ENCODE results near the gene OTUD1. TPM values are rescaled to one million over a fixed set of nuclear protein-coding genes. Genes with fewer than 3 reads are reported as not detected.
"Not testable (repeated sequence)": the region's sequence is repeated elsewhere in the genome, so short reads cannot be mapped to it uniquely, and the experiment has no call there.

The OTUD1 gene
- 10 to 100 TPM; 14.3 to 19.9 (median 19.6) TPM for total RNA-seq

GRCh38 chr10:23438547-23439451 is at the start of gene OTUD1:
Gene OTUD1, plus strand, starts transcription at chr10:23439075. Its CDS starts 383 bp downstream, at chr10:23439458.
- ATAC-seq (peak; percentile 89 to 91), DNase-seq (peak; percentile 91)
- H3K27me3 Mint-ChIP-seq (ENCODE audit: low read depth) = no peaks in the 10 kb centered on the region
- peaks cover 12% of the 10 kb centered on the region for H3K36me3 Mint-ChIP-seq (ENCODE audit: insufficient read depth)
- H3K4me1 Mint-ChIP-seq (ENCODE audit: low read depth) = peaks cover 37% of the 10 kb centered on the region
- no peaks in the 10 kb centered on the region for H3K9me3 Mint-ChIP-seq
- H3K4me3 Mint-ChIP-seq = peak within 1 kb of the TSS; percentile 80

DNA sequence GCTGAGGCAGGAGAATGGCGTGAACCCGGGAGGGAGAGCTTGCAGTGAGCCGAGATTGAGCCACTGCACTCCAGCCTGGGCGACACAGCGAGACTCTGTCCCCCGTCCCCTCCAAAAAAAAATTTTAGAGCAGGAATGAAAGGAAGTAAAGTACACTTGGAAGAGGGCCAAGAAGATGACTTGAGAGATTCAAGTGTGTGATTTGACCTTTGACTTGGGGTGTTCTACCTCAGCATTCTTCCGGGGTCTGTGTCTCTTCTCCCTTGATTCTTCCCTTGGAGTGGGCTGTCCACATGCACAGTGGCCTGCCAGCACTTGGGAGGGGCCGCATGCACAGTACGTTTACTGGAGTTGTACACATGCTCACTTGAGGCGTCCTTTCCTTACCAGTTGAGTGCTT is 48.5 kb upstream of the OTUD1 start:
- not testable (repeated sequence) for DNase-seq; H3K36me3 Mint-ChIP-seq (ENCODE audit: insufficient read depth); H3K9me3 Mint-ChIP-seq; H3K4me1 Mint-ChIP-seq (ENCODE audit: low read depth); H3K4me3 Mint-ChIP-seq; ATAC-seq; H3K27me3 Mint-ChIP-seq (ENCODE audit: low read depth)

DNA sequence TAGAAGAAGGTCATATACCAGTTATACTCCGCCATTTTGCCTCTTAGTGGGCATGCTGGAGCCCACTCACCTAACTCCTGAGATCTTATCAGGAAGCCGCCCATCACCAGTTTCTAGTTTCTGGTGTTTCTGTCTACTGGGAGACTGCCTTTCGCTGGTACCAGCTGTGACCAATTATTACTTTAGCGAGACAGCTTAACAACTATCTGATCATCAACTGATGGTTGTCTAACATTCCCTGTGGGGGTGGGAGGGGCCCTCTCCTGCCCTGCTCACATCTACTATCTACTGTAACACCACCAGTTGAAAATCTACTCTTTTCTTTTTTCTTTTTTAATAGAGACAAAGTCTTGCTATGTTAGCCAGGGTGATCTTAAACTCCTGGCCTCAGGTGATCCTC is 48.1 kb upstream of the OTUD1 start:
- DNase-seq = no peak
- no peaks in the 10 kb centered on the region for H3K27me3 Mint-ChIP-seq (ENCODE audit: low read depth)
- no peak for ATAC-seq
- H3K4me3 Mint-ChIP-seq = no peak overlapping the region
- peaks cover 5% of the 10 kb centered on the region for H3K4me1 Mint-ChIP-seq (ENCODE audit: low read depth)
- no peaks in the 10 kb centered on the region for H3K9me3 Mint-ChIP-seq
- no peaks in the 10 kb centered on the region for H3K36me3 Mint-ChIP-seq (ENCODE audit: insufficient read depth)

DNA sequence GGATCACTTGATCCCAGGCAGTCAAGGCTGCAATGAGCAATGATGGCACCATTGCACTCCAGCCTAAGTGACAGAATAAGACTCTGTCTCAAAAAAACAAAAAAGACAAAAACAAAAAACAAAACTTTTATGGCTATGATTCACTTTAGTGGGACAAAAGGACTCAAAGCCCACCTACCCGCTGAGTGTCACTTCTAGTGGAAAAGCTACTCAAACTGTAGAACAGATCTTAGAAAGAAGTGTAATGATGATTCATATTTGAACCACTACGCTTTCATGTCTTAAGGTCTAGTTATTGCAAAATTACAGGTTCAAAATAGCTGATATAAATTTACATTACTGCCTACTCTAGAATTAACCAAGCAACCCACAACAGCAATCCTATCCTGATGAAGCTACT is 47.1 kb upstream of the OTUD1 start:
- Mint-ChIP-seq H3K4me1 (ENCODE audit: low read depth) (peaks cover 5% of the 10 kb centered on the region), H3K36me3 (ENCODE audit: insufficient read depth) (no peaks in the 10 kb centered on the region)
- DNase-seq = no peak

GRCh38 chr10:23395017-23395416 is 43.9 kb upstream of the OTUD1 start:
- no peak for DNase-seq

More for the DNA sequence above, 47.1 kb upstream of the OTUD1 start:
- Mint-ChIP-seq H3K4me3 (no peak overlapping the region), H3K9me3 (no peaks in the 10 kb centered on the region), H3K27me3 (ENCODE audit: low read depth) (no peaks in the 10 kb centered on the region)
- peak; percentile 55 to 81 for ATAC-seq

GRCh38 chr10:23396695-23397094 is 42.2 kb upstream of the OTUD1 start:
- Mint-ChIP-seq H3K27me3 (ENCODE audit: low read depth) (no peaks in the 10 kb centered on the region), H3K4me1 (ENCODE audit: low read depth) (peaks cover 5% of the 10 kb centered on the region), H3K9me3 (no peaks in the 10 kb centered on the region), H3K36me3 (ENCODE audit: insufficient read depth) (no peaks in the 10 kb centered on the region), H3K4me3 (no peak overlapping the region)
- ATAC-seq = no peak
- DNase-seq = no peak

More at GRCh38 chr10:23395017-23395416, 43.9 kb upstream of the OTUD1 start:
- Mint-ChIP-seq H3K9me3 (no peaks in the 10 kb centered on the region), H3K4me1 (ENCODE audit: low read depth) (peaks cover 5% of the 10 kb centered on the region), H3K27me3 (ENCODE audit: low read depth) (no peaks in the 10 kb centered on the region), H3K36me3 (ENCODE audit: insufficient read depth) (no peaks in the 10 kb centered on the region), H3K4me3 (no peak overlapping the region)
- no peak for ATAC-seq

DNA sequence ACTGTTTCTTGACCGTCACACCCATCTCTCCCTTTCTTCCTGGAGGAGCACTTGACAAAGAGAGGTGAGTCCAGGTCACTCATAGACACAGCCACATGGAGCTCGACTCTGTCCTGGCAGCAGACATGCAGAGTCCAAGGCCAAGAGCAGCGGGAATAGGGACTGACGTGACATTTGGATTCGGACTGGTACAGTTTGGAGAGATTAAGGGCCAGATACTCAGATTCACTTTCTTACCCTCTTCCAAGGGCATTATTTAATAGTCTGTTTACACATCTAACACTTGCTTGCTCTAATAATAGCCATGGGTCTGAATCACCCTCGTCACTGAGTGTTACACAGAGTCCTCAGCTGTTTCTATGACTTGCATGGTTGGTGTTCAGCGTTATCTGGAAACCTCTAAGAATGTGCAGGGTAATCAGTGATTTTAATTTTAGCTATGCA is 39.2 kb upstream of the OTUD1 start:
- no peak overlapping the region for H3K4me3 Mint-ChIP-seq
- no peaks in the 10 kb centered on the region for H3K9me3 Mint-ChIP-seq
- no peaks in the 10 kb centered on the region for H3K4me1 Mint-ChIP-seq (ENCODE audit: low read depth)
- H3K36me3 Mint-ChIP-seq (ENCODE audit: insufficient read depth) = no peaks in the 10 kb centered on the region
- DNase-seq (no peak), ATAC-seq (no peak)
- no peaks in the 10 kb centered on the region for H3K27me3 Mint-ChIP-seq (ENCODE audit: low read depth)

DNA sequence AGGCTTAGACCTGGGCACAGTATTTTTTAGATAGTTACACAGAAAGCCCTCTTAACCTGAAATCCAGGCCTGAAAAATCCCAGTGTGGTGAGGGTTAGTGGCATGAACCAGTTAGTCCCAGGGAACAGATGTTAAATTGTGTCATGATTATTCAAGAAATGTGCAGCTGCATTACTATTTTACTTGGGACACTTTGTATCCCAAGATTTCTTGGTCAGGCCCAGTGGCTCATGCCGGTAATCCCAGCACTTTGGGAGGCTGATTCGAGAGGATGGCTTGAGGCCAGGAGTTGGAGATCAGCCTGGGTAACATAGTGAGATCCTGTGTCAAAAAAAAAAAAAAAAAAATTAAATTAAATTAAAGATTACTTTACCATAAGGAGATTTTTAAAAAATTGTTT is 36.0 kb upstream of the OTUD1 start:
- H3K4me1 Mint-ChIP-seq (ENCODE audit: low read depth) = no peaks in the 10 kb centered on the region
- no peak overlapping the region for H3K4me3 Mint-ChIP-seq
- H3K27me3 Mint-ChIP-seq (ENCODE audit: low read depth) = no peaks in the 10 kb centered on the region
- no peaks in the 10 kb centered on the region for H3K9me3 Mint-ChIP-seq
- no peak for DNase-seq
- ATAC-seq = no peak
- H3K36me3 Mint-ChIP-seq (ENCODE audit: insufficient read depth) = no peaks in the 10 kb centered on the region

DNA sequence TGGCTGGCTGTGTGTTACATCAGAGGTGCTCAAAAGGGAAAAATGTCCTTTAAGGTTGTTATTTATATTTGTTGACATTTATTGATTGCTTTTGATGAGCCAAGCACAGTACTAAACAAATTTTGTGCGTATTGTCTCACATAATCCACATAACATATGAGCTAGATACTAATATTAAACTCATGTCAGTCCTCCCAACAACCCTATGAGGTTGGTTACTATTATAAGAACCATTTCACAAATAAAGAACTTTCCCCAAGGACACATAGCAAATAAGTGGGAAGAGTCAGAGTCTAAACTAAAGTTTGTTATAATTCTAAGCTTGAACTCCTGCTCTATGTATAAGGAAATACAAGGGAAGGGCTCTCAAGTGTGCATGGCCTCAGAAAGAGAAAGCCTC is 35.6 kb upstream of the OTUD1 start:
- H3K27me3 Mint-ChIP-seq (ENCODE audit: low read depth) = no peaks in the 10 kb centered on the region
- no peaks in the 10 kb centered on the region for H3K9me3 Mint-ChIP-seq
- no peak overlapping the region for H3K4me3 Mint-ChIP-seq
- ATAC-seq (no peak), DNase-seq (no peak)
- H3K4me1 Mint-ChIP-seq (ENCODE audit: low read depth) = no peaks in the 10 kb centered on the region
- H3K36me3 Mint-ChIP-seq (ENCODE audit: insufficient read depth) = no peaks in the 10 kb centered on the region

DNA sequence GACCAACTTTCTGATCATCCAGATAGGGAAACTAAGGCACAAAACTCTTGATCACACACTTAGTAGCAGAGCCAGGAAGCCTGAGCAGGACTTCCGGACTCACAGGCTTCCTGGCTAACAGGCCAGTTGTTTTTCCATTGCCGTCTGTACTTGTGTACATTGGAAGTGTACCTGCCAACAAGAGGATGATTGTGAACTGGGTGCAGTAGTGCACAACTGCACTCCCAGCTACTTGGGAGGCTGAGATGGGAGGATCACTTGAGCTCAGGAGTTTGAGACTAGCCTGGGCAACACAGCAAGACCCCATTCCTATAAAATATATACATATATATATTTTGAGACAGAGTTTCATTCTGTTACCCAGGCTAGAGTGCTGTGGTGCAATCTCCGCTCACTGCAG is 35.2 kb upstream of the OTUD1 start:
- H3K4me1 Mint-ChIP-seq (ENCODE audit: low read depth) = no peaks in the 10 kb centered on the region
- H3K27me3 Mint-ChIP-seq (ENCODE audit: low read depth) = no peaks in the 10 kb centered on the region

DNA sequence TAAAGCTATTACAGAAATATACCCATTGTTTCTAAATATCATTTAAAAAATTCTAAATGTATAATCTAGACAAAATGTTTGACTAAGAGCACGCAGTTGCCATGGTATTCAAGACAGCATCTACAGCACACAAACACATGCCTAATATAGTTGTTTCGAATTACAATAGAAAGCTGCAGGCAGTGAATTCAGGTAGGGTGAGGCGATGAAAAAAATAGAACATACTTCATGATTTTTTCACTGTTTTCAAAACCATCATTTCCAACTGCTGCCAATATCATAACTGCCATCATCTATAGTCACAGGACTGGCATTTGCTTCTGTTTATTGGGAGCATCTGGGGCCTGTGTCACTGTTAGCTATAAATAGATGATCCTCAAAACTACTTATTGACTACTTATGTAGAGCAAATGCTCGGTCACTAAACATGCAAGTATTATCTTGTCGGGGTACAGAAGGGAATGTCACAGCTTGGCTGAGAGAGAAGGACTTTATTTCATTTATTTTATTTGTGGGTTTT is 34.4 kb upstream of the OTUD1 start:
- Mint-ChIP-seq H3K27me3 (ENCODE audit: low read depth) (no peaks in the 10 kb centered on the region), H3K9me3 (no peaks in the 10 kb centered on the region), H3K36me3 (ENCODE audit: insufficient read depth) (no peaks in the 10 kb centered on the region), H3K4me3 (no peak overlapping the region), H3K4me1 (ENCODE audit: low read depth) (no peaks in the 10 kb centered on the region)
- DNase-seq (no peak), ATAC-seq (no peak)

More for the DNA sequence above, 35.2 kb upstream of the OTUD1 start:
- Mint-ChIP-seq H3K9me3 (no peaks in the 10 kb centered on the region), H3K36me3 (ENCODE audit: insufficient read depth) (no peaks in the 10 kb centered on the region), H3K4me3 (no peak overlapping the region)
- DNase-seq = no peak
- no peak for ATAC-seq

GRCh38 chr10:23405540-23405939 is 33.3 kb upstream of the OTUD1 start:
- DNase-seq (no peak), ATAC-seq (no peak)
- Mint-ChIP-seq H3K4me3 (no peak overlapping the region), H3K36me3 (ENCODE audit: insufficient read depth) (no peaks in the 10 kb centered on the region), H3K9me3 (no peaks in the 10 kb centered on the region), H3K27me3 (ENCODE audit: low read depth) (no peaks in the 10 kb centered on the region), H3K4me1 (ENCODE audit: low read depth) (no peaks in the 10 kb centered on the region)

- H3K4me3 Mint-ChIP-seq = no peak overlapping the region
- no peaks in the 10 kb centered on the region for H3K9me3 Mint-ChIP-seq
- no peak for ATAC-seq
- no peak for DNase-seq
- no peaks in the 10 kb centered on the region for H3K4me1 Mint-ChIP-seq (ENCODE audit: low read depth)
- H3K27me3 Mint-ChIP-seq (ENCODE audit: low read depth) = no peaks in the 10 kb centered on the region
- H3K36me3 Mint-ChIP-seq (ENCODE audit: insufficient read depth) = no peaks in the 10 kb centered on the region
Observed at GRCh38 chr10:23406409-23406808, 32.5 kb upstream of the OTUD1 start.

DNA sequence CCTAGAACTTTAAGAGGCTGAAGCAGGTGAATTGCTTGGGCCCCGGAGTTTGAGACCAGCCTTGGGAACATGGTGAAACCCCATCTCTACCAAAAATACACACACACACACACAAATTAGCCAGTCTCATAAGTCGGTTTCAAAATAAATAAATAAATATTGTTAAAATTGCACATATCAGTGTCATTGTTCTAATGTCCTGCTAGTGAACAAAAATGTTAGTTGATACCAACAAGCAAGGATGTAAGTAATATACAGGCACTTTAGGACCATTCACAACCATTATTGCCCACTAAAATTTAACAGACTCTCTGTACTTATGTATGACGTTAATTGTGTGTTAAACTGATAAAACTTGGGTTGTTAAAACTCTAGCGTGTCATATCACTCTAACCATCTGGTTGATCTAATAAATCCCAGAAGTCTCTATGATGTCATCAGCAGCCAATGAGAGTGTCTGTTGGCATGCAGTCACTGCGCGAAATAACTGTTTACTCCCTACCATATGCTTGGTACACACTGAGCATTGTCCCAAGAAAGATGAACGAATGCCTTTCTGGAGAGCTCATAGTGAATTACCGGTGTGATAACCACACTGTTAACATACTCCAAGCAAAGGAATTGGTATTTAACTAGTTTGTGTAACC is 30.4 kb upstream of the OTUD1 start:
- Mint-ChIP-seq H3K9me3 (no peaks in the 10 kb centered on the region), H3K27me3 (ENCODE audit: low read depth) (no peaks in the 10 kb centered on the region), H3K36me3 (ENCODE audit: insufficient read depth) (no peaks in the 10 kb centered on the region), H3K4me3 (no peak overlapping the region), H3K4me1 (ENCODE audit: low read depth) (peaks cover 11% of the 10 kb centered on the region)
- DNase-seq (no peak), ATAC-seq (no peak)

DNA sequence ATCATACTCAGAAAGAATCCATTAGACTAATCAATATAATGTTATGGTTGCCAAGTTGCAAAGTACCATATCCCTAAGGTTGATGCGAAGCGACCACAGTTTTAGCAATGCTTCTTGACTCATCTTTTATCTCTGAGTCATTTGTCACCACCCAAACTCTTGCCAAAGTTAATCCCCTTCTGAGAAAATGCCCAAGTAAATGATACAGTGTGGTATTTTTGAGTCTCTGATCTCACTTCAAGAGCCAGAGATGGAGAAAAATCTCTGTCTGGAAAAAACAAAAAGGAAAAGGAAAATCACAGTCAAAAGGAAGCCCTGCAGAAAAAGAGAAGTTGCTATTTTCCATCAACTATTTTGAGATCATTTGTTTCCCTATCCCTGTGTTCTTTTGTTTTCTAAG is 26.7 kb upstream of the OTUD1 start:
- H3K4me1 Mint-ChIP-seq (ENCODE audit: low read depth) = peaks cover 21% of the 10 kb centered on the region
- DNase-seq = no peak
- no peak overlapping the region for H3K4me3 Mint-ChIP-seq
- ATAC-seq = peak; percentile 87 to 92
- no peaks in the 10 kb centered on the region for H3K9me3 Mint-ChIP-seq
- no peaks in the 10 kb centered on the region for H3K27me3 Mint-ChIP-seq (ENCODE audit: low read depth)
- no peaks in the 10 kb centered on the region for H3K36me3 Mint-ChIP-seq (ENCODE audit: insufficient read depth)
